Coronary artery (tissue), 2 donors: ENCODE results near the gene FZR1.
"Not testable (repeated sequence)": the region's sequence is repeated elsewhere in the genome, so short reads cannot be mapped to it uniquely, and the experiment has no call there.

Source experiments
- DNase-seq: peaks from one replicate; pipeline ENCODE4 v3.0.0-alpha.2; 2017; ENCODE audit warnings: low spot score
- H3K27ac ChIP-seq, 2 donors: fragments of 200-600 bp; sonication (generic); one replicate each; pipeline ENCODE4 v1.5.1; 2016 to 2019
- H3K4me3 ChIP-seq: fragments of 200-600 bp; sonication (generic); 2 replicates; pipeline ENCODE4 v1.5.1; 2016; ENCODE audit warnings: mild to moderate bottlenecking, moderate library complexity
- CTCF ChIP-seq: fragments of 200-600 bp; sonication (generic); IDR thresholded peaks from one replicate; pipeline ENCODE4 v1.5.1; 2019; ENCODE audit warnings: antibody characterized with exemption

Gene FZR1

DNA sequence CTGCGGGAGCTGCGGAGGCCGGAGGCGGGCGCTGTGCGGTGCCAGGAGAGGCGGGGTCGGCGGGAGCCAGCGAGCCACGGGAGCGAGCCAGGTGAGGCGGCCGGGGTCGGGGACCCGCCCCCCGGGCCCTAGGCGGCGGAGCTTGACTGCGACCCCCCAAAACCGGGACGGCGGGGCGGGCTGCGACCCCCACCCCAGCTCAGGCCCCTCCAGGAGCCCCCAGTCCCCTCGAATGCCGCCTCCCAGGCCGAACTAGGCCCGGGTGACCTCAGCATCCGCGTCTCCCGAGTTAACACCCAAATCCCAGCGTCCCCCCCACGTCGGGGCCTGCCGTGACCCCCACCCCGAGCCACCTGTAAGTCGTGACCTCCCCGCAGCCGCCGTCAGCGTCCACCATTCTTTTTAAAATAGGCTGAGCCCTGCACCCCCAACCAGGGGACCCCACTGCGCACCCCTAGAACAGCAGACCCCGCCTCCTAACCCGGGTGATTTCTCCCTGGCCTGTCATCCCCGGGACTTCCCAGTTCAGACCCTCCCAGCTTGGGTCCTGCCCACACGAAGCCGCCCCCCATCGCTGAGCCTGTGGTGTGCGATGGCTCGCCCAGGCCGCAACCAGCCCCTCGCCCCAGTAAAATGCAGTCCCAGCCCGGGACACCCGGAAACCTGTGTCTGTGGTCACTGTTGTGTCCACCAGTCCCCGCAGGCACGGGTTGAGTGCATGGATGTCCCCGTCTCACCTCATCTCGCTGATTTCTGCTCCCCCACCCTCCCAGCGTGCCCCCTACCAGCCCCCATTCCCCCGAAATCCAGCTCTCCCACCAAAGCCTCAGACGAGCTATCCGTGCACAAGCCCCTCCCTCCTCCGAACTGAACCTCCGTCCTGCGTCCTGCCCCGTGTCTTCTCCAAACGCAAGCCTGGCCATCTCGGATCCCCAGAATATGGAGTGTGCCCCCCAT is 551 bp downstream of the FZR1 start:
- peak; percentile 83 for DNase-seq
- no peak for TF ChIP-seq CTCF
- Histone ChIP-seq H3K4me3 (peak overlapping the region; percentile 95), H3K27ac (peak overlapping the region; percentile 84 to 90)

DNA sequence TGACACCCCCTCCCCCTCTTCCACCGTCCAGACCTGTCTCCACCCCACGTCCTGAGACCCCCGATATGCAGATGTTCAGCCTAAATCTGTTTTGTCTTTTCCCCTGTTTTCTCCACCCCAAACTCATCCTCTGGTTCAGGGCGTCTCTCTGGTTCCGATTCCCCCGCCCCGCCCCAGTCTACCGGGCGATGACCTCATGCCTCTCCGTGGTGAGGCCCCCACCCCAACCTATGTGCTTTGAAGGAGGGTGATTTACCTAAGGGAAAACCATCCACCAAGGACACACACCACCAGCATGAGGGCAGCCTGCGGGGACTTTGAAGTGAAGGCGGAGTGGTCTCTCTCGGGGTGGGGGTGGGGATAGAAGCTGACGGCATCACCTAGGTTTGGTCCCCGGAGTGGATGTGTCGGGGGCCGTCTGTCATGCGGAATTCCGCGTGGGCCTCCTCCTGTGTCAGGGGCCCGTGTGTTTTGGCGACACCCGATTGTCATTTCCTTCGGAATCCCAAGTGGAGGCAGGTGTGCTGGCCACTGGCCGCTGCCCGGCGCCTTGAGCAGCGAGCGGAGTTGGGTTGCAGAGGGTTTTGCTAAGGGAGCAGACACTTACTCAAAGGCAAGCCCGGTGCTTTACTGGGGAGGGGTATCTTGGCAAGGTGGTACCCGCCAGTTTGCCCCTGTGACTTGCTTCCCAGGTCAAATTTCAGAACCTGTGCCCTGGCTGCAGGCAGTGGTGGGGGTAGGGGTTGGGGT is 1.4 kb downstream of the FZR1 start:
- no peak for TF ChIP-seq CTCF
- DNase-seq, result no peak
- H3K27ac ChIP-seq, result peak overlapping the region; percentile 84 to 90
- H3K4me3 ChIP-seq, result peak overlapping the region; percentile 95

- not testable (repeated sequence) for H3K27ac ChIP-seq, DNase-seq, H3K4me3 ChIP-seq
These were observed 2.1 kb downstream of the FZR1 start for GRCh38 chr19:3508121-3508661.

DNA sequence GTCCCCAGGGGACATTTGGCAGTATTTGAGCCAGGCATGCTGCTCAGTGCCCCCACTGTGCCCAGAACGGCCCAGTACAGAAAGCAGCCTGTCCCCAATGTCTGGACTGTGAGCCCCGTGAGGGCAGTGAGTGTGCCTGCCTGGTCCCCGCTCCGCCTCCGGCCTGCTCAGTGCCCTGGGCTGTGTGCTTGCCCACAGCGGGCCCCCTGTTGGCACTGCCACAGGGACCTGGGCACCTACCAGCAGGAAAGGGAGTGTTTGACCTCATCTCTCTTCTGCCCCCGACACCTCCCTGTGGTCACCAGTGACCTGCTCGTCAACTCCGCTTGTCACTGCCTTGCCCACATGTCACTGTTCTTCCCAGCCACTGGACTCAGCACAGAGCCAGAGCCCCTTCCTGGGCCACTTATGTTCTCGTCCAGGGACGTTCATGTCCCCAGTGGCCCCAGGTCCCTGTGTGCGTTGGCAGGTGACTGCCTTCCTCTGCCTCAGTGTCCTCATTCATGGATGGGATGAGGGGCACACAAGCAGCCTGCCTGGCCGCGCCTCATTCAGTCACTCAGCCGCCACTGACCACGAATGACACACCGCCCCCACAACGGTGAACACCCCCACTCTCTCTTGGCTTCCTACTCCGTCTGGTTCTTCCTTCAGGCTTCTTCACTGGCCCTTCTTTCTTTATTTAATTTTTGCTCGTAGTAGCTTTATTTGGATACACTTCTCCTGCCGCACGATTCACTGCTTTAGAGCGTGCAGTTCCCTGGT is 2.8 kb downstream of the FZR1 start:
- no peak overlapping the region for H3K4me3 ChIP-seq
- no peak for DNase-seq
- H3K27ac ChIP-seq, result no peak overlapping the region
- no peak for TF ChIP-seq CTCF

- Histone ChIP-seq H3K27ac (no peak overlapping the region), H3K4me3 (no peak overlapping the region)
- DNase-seq, result no peak
- TF ChIP-seq CTCF, result no peak
These were observed 3.5 kb downstream of the FZR1 start for GRCh38 chr19:3509566-3509989.

- Histone ChIP-seq H3K27ac (no peak overlapping the region), H3K4me3 (no peak overlapping the region)
- no peak for DNase-seq
- TF ChIP-seq CTCF, result no peak
These were observed 4.6 kb downstream of the FZR1 start for GRCh38 chr19:3510727-3511126.
